Activated B cell treated with CpG ODN at 0.5 μM for 24 hours (primary cell): Measurements from ENCODE around the gene COL6A2. TPM values are rescaled to one million over a fixed set of nuclear protein-coding genes. Genes with fewer than 3 reads are reported as not detected.
A peak's percentile ranks its signal among the peaks of the same experiment; 100 is the strongest.

Experiments
- ATAC-seq: fragments of 200-7000 bp; cut with Tn5 transposase; one replicate; pipeline ENCODE4 v1.10.0; 2021; ENCODE audit warnings: low read depth, mild to moderate bottlenecking, moderate library complexity
- CTCF ChIA-PET: fragments of 350-600 bp; sonication (Branson Sonifier 250); formaldehyde crosslinking; loops from one replicate; lab custom pipeline; 2021; ENCODE audit warnings: antibody characterized with exemption; lab: Charles Lee
- POLR2A ChIA-PET: fragments of 350-600 bp; sonication (Branson Sonifier 250); formaldehyde crosslinking; loops from one replicate; lab custom pipeline; 2021; ENCODE audit warnings: antibody characterized with exemption; lab: Charles Lee
- DNase-seq: peaks from one replicate; pipeline ENCODE4 v3.0.0; 2022
- H3K27ac Mint-ChIP-seq: one replicate; pipeline ENCODE4 v1.8.0; 2020; ENCODE audit warnings: mixed read lengths
- H3K27me3 Mint-ChIP-seq: one replicate; pipeline ENCODE4 v1.8.0; 2021; ENCODE audit warnings: mixed read lengths
- H3K36me3 Mint-ChIP-seq: one replicate; pipeline ENCODE4 v1.8.0; 2021; ENCODE audit warnings: low read depth, mixed read lengths
- H3K4me1 Mint-ChIP-seq: one replicate; pipeline ENCODE4 v1.8.0; 2021; ENCODE audit warnings: mixed read lengths
- H3K4me3 Mint-ChIP-seq: one replicate; pipeline ENCODE4 v1.8.0; 2020; ENCODE audit warnings: mild to moderate bottlenecking, mixed read lengths
- H3K9me3 Mint-ChIP-seq: one replicate; pipeline ENCODE4 v1.8.0; 2020; ENCODE audit warnings: mixed read lengths
- CTCF ChIP-seq: fragments of 200-600 bp; IDR thresholded peaks from one replicate; pipeline ENCODE4 v1.8.0; 2022; ENCODE audit warnings: antibody characterized with exemption, mild to moderate bottlenecking
- intact Hi-C: fragments of 100-400 bp; cut with micrococcal nuclease; formaldehyde crosslinking; loops from one replicate; pipeline ENCODE4 v1.15.1; 2024
- total RNA-seq: library from RNA; stranded (reverse); gene quantifications from 2 replicates; pipeline ENCODE4 v1.2.3, GENCODE V29; 2022

Gene COL6A2
- total RNA-seq, 1 donor from 2014 or later, result 0.40 TPM

- ChIA-PET CTCF (no interaction called here), POLR2A (no interaction called here)
- no peaks in the 10 kb centered on the region for H3K9me3 Mint-ChIP-seq
- no peak for TF ChIP-seq CTCF
- peak; percentile 8 for DNase-seq
- H3K27me3 Mint-ChIP-seq, result peaks cover 9% of the 10 kb centered on the region
- no peak overlapping the region for H3K27ac Mint-ChIP-seq
- H3K4me3 Mint-ChIP-seq, result no peak overlapping the region
- no peak for ATAC-seq
- intact Hi-C loops, result no loop called here
- no peaks in the 10 kb centered on the region for H3K36me3 Mint-ChIP-seq
- no peaks in the 10 kb centered on the region for H3K4me1 Mint-ChIP-seq
Measured at GRCh38 chr21:46078322-46078977, 19.5 kb upstream of the COL6A2 start.

DNA sequence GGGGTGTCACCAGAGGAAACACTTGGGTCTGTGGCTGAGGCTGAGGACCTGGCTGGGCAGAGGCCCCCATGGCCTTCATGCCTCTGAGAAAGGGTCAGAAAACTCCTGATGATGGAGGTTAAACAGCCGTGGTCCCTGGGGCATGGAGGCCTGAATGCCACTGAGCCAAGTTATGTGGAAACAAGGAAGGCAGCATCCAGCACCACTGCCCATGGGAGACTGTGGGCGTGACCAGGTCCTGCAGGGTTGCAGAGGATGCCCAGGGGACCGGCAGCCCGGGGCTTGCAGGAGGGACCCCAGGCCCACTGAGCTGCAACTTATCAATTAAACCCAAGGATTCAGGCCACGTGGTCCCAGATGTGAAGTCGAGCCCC, 18.9 kb upstream of the COL6A2 start:
- ChIA-PET CTCF (no interaction called here), POLR2A (no interaction called here)
- DNase-seq (no peak), ATAC-seq (no peak)
- no peaks in the 10 kb centered on the region for H3K4me1 Mint-ChIP-seq
- H3K36me3 Mint-ChIP-seq, result no peaks in the 10 kb centered on the region
- intact Hi-C loops, result no loop called here
- no peak for TF ChIP-seq CTCF
- no peak overlapping the region for H3K27ac Mint-ChIP-seq
- peaks cover 5% of the 10 kb centered on the region for H3K27me3 Mint-ChIP-seq
- no peaks in the 10 kb centered on the region for H3K9me3 Mint-ChIP-seq
- H3K4me3 Mint-ChIP-seq, result no peak overlapping the region

DNA sequence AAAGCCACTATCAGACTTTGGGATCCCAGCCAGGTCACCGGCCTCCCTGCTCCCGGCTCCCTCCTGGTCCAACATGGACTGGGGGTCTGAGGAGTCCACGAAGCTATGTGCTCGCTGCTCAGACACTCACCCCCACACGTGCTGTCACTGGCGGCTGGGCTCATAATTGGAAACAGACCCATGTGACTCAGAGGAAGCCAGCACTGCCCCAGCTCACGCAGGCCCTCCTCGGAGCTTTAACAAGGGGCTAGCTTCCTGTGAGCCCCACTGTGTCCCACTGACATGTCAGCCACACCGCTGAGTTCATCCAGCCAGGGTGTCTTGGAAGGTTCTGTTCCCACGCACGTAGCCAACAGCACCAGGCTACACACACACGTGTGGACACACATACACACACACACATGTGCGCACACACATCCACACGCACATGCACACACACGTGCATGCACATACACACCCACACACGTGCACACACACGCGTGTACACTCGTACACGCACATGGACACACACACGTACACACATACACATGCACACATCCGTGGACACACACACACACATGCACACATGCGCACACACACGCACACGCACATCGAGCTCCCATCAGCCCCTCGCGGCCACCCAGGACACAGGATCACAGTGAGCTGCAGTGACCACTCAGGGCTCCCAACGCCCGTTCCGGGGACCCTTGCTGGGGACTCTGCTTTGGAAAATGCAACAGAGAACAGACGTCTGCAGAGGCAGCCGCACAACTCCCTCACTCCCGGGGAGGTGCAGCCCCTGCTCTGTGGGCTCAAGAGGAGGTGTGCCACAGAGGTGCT, 18.4 kb upstream of the COL6A2 start:
- CTCF ChIA-PET, result no interaction called here
- H3K4me3 Mint-ChIP-seq, result no peak overlapping the region
- H3K27me3 Mint-ChIP-seq, result peaks cover 5% of the 10 kb centered on the region
- no peaks in the 10 kb centered on the region for H3K4me1 Mint-ChIP-seq
- POLR2A ChIA-PET, result no interaction called here
- TF ChIP-seq CTCF, result no peak
- intact Hi-C loops, result no loop called here
- no peaks in the 10 kb centered on the region for H3K36me3 Mint-ChIP-seq
- H3K27ac Mint-ChIP-seq, result no peak overlapping the region
- ATAC-seq (no peak), DNase-seq (peak; percentile 1)
- H3K9me3 Mint-ChIP-seq, result no peaks in the 10 kb centered on the region

- Mint-ChIP-seq H3K9me3 (no peaks in the 10 kb centered on the region), H3K36me3 (no peaks in the 10 kb centered on the region), H3K27me3 (no peaks in the 10 kb centered on the region), H3K27ac (no peak overlapping the region), H3K4me1 (no peaks in the 10 kb centered on the region), H3K4me3 (no peak overlapping the region)
- CTCF ChIA-PET, result no interaction called here
- ATAC-seq (no peak), DNase-seq (peak; percentile 7)
- intact Hi-C loops, result no loop called here
- POLR2A ChIA-PET, result no interaction called here
- no peak for TF ChIP-seq CTCF
Measured at GRCh38 chr21:46080171-46081021, 17.5 kb upstream of the COL6A2 start.
